ENCODE results near the gene OSGEP.

OSGEP gene

DNA sequence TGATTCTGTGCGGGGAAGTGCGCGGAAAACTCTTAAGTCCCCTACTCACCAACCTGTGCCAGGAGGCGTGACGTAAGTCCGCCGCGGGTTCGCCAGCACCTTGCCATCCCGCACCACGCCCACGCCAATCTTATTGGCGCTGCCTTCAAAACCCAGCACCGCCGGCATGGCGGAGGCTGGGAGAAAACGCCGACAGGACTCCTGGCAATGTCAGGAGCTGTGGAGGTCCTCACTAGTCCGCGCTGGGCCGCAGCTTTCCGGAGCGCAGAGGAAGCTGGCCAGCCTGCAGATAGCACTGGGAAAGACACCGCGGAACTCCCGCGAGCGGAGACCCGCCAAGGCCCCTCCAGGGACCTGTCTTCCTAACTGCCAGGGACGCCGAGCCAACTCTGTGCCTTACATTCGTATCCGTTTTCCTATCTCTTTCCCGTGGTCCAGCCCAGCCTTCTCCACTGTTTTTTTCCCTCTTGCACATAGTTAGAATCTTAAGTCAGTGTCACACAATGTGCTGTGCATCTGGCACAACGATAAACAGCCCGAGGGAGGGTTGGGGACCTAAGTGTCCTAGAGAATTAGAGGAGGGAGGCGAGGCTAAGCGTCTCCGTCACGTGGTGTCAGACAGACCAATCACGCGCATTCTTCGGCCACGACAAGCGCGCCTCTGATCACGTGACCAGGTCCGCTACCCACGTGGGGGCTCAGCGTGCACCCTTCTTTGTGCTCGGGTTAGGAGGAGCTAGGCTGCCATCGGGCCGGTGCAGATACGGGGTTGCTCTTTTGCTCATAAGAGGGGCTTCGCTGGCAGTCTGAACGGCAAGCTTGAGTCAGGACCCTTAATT, at the start of gene OSGEP, which contains the start of gene APEX1:
Gene OSGEP, minus strand, starts transcription at position 297 of the 839 bp plus-strand sequence. Its CDS starts 129 bp downstream, at position 168.
Gene APEX1, plus strand, starts transcription at position 711 of the 839 bp plus-strand sequence. CDS start 420 bp downstream, outside the sequence.
- peak; percentile 99 for DNase-seq

DNA sequence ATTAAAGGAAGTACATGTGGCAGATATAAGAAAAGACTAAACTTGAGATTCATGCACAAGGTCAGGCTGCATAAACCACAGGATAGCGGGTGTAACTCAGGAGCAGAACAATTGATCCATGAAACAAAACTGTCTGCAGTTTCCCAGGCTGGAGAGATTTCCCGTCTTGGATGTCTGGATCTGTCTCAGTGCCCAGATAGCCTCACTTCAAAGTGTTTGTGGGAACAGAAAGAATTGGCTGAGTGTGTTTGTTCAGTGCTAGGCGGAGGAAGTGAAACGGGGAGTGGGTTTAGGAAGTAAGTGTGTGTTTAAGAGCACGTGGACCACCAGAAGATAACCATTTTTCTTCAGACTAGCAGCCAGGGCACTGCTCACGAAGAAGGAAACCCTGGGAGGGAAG, 49.3 kb upstream of the OSGEP start:
- DNase-seq = no peak

DNA sequence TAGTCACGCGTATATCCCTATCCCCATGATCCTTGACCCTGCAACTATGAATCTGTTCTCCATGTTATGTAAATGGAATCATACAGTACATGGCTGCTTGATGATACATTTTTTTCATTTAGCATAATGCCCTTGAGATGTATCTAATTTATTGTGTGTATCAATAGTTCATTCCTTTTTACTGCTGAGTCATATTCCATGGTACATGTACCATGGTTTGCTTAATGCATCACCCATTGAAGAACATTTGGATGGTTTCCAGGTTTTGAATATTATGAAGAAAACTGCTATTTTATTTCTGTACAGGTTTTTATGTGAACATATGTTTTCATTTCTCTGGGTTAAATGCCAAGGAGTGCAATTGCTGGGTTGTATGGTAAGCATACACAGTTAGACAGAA, 46.7 kb upstream of the OSGEP start:
- peak; percentile 50 for DNase-seq

DNA sequence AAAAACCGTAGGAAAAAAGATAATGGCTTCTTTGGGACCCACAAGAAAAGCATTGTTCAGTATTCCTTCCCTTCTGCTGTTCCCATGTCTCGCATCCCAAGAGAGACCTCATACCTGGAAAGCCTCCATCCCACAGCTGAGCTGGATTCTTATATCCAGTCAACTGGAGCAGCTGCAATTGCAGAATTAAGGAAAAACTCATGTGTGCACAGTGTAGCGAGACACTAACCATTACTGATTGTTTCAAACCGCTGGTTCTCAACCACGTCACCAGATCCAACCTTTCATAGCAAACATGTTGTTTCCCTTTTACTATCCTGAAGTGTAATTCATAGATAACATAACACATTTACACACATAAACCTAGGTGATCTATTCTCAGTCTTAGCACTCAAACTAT, 45.3 kb upstream of the OSGEP start:
- no peak for DNase-seq

DNA sequence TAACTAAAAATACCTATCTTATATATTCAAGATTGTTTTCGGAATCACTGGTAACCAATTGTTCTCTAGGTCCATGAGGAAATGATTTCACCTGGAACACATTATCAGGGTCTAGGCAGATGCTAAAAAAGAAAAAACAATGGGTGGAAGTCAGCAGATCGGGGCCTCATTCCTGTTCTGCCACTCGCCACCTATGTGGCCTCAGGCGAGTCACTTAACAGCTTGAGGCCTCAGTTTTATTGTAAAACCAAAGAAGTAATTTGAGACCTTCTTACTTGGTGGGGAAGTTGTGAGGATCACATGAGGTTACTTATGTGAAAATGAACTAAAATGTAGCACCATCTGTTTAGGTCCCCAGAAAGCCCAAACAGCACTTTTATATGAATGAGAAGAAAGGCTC, 44.5 kb upstream of the OSGEP start:
- no peak for DNase-seq

DNA sequence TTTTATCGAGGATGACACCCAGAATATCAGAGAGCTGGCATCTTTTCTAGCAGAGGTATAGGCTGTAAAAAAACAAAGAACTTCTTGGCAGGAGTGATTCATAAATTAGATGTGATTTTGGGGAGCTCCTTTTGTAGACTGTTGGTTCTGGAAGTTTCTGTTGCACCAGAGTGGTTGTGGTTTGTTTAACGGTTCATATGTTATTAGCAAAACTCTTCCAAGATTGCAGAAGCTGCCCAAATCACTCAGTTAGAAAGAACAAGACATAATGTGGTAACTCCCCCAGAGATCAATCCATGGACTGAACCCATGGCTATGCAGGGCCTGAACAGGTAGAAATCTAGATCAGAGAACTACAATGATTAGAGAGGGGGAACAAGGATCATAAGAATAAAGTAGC, 44.0 kb upstream of the OSGEP start:
- DNase-seq = no peak

DNA sequence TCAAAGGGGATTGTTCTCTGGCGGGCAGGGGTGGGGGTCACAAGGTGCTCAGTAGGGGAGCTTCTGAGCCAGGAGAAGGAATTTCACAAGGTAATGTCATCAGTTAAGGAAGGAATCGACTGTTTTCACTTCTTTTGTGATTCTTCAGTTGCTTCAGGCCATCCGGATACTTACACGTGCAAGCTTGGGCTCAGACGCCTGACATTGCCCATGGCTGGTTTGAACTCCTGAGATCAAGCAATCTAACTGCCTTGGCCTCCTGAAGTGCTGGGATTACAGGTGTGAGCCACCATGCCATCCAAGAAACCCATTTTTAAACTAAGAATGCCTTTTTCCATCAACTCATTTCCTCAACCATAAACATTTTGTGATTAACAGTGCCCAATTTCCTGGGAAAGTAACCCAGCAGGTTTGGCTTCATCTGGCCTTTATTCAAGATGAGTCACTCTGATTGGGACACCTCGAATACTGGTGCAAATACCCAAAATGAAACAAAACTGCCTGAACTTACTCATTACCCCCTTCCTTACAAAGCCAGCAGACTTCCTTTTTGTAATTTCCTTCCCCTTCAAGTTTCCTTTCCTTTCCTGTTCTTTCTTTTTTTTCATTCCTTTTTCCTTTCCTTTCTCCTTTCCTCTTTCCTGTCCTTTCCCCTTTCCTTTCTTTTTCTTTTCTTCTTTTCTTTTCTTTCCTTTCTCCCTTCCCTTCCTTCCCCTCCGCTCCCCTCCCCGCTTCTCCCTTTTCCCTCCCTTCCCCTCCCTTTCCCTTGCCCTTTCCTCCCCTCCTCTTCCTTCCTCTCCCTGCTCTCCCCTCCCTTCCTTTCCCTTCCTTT, 40.5 kb upstream of the OSGEP start:
- DNase-seq = peak; percentile 13

DNA sequence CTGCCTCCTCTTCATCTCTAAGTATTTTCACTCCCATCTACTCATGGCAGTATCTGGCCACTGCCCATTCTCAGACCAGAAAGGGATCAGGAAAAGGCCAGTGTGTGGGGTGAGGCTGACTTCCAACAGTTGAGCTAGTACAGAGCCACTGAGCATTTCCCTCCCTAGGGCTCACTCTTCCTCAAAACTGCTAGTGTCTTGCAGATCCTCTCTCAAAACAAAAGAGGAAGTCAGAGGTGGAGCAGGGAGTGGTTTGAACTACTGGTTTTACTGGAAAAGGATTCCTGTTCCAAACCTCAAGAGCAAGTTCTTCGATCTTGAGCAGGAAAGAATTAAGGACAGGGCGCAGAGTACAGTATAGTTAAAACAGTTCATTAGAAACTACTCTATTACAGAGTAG, 39.0 kb upstream of the OSGEP start:
- DNase-seq = no peak

DNA sequence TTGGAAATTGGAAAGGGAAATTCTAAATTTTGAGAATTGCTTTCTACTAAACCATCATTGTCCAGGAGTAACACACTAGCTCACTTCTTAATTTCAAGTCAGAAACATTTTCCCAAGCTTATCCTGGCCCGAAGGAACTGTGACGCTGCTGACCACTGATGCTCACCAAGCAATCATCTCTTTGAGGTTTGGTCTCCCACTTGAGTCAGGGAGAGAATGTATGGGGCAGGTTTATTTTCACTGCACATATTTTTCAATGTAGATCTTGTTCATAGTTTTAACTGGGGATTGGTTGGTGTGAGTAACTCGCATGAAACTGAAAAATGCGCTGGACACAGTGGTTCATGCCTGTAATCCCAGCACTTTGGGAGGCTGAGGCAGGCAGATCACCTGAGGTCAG, 37.9 kb upstream of the OSGEP start:
- DNase-seq = no peak

DNA sequence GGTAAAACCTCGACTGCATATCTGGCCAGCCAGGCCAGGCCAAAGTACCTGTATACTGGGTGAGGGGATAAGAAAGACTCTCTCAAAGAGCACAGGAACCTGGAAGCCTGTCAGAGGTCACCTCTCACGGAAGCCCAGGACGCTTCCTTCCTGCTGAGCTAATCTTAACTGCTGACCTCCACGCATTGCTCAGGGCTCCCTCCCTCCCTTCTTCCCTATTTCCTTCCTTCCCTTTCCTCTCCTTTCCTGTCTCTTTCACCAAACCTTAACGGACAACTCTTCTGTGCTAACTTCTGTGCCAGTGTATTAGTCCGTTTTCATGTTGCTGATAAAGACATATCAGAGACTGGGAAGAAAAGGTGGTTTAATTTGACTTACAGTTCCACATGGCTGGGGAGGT, 36.0 kb upstream of the OSGEP start:
- DNase-seq = no peak

DNA sequence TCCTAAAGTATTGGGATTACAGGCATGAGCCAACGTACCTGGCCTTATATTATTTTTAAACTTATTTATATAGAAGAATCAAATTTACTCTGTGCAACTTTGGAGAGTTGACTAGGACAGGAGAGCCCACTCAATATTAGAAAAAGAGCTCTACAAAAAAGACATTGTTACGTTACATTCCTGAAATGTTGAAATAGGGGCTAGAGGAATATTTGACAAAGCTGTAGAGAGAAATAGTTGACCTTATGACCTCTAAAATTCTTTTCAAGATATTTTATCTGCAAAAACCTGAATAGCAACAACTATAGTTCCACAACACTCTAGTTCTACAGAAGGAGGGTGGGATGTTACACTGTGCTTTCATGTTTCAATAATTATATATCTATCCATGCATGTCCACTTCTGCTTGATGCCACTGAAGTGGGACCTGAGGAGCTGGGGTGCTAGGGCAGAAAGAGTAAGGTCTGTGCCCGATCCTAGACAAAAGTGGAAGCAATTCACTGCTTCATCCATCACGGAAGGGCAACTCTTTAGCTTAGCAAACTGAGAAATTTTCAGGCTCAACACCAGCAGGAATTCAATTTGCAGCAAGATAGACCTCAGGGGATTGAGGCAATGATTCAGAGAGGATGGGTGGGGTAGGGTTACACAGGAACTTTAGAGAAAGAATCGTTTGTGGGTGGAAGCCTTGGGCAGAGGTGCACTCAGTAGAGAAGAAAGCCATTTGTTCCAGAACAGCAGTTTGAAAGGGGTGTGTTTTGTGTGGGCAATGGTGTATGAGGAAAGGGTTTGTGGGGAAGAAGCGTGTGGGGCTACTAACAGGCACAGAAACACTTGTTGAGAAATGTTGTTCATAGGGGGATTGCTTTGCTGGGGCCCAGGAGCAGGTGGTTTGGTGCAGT, 34.7 kb upstream of the OSGEP start:
- peak; percentile 7 for DNase-seq

DNA sequence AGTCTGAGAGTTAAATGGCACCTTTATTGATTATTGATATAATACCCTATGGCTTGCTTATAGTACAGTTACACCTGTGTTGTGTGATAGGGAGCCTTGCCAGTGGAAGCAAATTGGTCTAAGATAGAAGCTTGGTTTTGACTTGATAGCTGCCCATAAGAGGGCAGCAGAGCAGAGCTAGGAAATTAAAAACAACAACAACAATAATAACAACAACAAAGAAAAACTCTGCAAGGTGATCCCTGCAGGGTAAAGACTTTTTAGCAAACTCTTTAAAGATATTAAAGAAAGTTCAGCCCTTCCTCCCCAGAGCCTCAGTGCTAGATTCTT, 32.7 kb upstream of the OSGEP start:
- no peak for DNase-seq

DNA sequence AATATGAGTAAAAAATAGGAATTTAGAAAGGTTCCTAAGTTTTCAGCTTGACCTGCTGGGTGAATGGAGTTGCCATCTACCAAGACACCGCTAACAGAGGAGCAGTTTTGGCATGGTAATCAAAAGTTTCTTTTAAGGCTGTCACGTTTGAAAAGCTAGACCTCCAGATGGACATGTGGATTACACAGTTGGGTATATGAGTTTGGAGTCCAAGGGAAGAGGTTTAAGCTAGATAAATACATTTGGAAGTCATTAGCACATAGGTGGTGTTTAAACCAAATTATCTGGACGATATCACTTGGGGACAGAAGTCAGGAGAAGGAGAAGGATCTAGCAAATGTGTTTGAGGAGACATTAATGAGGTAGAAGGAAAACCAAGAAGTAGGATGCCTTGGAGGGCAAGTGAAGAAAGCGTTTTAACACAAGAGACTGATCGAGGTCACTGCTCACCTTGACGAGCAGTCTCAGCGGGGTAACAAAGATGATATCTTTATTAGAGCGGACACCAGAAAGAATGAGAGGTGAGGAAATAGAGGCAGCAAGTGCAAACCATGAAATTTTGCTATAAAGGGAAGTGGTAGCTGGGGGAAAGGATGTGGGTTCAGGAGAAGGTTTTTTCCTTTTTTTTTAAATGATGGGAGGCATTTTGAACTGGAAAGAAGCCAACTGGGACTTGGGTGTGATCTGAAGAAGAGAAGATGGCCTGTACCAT, 32.2 kb upstream of the OSGEP start:
- DNase-seq = no peak

DNA sequence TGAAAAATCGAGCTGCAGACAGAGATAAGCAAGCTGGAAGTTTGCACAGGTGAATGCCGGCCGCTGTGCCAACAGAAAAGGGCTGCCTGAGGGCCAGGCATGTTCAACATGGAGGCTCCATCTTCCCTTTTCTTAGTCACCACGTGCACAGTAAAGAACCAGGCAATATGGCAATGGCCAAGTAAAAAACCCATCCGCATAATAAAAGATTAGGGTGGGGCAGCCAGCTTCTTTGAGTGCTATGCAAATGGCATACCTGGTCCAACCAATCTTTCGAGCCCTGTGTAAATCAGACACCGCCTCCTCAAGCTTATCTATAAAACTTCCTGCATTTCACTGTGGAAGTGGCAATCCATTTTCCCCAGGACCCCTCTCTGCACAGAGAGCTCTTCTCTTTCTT, 31.3 kb upstream of the OSGEP start:
- no peak for DNase-seq

DNA sequence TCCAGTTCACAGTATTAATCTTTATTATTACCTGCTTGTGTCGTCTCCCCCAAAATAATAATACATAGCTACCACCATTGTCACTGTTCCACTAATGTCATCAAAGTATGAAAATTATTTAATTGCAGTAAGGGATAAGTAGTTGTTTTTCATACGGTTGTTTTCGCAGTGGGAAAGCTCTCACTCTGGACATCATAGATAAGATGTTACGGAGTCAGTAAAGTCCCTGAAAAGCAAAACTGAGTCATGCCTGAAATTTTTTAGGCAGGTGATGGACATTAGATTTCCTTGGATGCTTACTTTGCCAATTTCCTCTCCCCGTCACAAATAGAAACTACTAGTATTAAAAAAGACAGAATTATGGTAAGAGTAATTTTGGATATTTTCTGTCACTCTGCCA, 27.8 kb upstream of the OSGEP start:
- no peak for DNase-seq

DNA sequence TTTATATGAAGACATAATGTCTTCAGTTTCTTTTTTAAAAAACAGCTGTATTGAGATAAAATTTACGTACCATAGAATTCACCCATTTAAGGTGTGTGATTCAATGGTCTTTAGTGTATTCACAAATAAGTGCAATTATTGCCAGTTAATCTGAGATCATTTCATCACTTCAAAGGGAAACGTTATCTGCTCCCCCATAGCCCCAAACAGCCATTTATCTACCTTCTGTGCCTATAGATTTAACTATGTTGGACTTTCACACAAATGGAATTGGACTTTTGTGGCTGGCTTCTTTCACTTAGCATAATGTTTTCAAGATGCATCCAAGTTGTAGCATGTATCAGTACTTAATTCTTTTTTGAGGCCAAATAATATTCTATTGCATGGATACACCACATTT, 24.3 kb upstream of the OSGEP start:
- DNase-seq = no peak

DNA sequence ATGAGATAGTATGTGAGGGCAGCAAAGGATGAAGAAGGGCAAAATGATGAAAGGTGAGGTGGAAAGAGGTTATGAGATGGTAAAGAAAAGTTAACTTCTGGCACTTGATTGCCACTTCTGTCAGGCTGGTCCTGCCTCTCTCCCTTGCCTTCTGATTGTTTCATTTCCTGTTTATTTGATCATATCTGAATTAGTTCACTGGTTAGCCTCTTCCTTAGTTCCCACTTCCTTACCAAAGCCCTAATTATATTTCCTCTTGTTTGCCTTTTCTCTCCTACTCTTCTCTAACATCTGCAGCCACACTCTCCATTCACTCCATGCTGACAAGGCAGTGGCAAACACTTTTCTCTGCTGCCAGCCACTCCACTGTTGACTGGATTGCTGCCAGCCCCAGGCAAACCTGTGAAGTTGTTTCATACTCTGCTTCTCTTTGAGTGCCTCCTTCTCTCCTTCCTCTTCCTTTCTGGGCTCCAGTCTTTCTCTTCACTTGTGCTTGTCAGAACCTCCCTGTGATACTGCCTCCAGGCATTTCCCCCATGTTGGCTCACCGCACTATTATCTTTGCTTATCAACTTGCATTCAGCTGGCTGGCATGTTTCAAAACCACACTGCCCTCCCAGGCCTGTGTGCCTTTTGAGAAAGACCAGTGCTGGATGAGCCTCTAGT, 22.7 kb upstream of the OSGEP start:
- no peak for DNase-seq

DNA sequence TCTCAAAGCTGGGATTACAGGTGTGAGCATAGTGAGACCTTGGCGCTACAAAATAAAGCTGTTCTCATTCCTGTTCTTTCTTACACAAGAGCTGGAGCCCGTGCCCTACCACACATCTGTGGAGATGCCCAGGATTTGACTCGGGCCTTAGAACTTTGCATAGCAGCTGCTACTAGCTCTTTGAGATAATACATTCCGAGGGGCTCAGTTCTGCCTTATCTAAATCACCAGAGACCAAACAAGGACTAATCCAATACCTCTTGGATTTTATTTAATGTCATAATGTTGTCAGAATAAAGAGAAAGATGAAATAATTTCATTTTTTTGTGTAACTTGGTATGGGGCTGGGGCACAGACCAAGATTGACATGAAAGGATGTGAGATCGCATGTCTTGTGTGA, 22.2 kb upstream of the OSGEP start:
- no peak for DNase-seq

DNA sequence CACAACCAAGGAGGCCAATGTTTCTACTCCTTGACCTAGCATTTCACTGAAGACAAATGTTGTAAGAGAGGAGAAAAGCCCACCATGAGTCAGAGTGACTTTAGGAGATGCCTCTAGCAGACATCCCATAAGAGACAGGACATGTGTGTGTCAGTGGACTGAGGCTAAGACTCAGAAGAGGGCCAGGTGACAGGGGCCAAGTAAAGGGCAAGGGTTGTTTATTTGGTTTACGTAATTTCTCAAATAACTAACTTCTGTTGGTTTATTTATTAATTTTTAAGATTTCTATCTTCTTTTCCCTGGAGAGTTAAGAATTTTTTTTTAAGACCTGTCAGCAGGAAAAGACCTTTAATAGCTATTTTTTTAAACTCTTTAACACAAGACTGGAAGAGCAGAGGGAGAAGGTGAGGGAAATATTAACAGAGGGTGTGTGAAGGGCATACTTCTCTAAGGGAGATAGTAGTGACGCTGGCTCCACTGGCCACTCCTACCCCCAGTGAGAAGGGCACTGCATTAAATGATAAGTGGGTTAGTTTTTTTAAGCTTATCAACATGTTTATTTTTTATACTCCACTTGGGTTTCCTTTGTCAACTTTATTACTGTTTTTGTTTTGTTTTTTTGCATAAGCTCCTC, 18.0 kb upstream of the OSGEP start:
- no peak for DNase-seq

DNA sequence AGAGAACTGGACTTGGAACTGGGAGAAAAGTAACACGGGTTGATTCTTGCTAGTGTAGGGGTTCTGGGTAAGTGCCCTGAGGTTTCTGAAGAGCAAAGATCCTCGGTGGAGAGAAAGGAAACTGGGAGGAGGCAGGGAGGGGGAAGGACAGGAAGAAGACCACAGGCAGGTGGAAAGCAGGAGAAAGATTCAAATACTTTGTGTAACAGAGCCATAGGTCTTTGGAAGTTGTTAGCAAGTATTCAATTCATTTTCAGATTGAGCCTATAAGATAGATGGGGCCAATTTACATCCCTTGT, 15.9 kb upstream of the OSGEP start:
- no peak for DNase-seq

DNA sequence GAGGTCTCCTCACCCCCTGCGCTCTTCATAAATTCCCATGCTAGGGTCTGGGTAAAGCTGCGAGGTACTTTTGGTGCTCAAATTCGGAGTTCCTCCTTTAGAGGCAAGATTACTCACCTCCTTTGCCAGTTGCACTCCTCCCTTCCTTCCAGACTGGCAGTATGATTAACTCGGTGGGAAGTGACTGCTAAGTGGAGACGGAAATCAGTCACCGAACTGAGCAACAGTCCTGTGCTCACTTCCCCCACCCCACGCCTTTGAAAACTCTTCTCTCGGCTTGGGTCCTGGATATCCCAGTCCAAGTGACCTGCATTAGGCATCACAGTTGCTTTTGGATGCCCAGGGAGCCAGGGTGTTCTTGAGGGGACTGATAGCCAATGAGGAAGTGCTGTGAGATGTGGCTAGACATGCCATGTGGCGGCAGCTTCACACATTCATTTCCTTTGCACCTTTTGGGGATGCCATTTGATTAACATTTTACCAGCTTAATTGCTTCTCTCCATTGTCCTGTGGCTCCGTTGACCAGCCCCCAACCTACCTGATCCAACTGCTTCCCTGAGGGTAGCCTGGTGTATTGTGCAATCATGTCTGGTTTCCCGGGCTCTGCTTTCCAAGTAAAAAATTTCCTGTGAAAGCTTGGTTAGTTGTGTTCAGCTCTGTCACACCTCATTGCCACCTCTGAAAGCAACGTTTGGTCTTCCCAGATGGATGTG, 15.4 kb upstream of the OSGEP start:
- peak; percentile 70 for DNase-seq
